OCI-LY7 (cell line): Measurements from ENCODE around the gene HRH2. TPM values are rescaled to one million over a fixed set of nuclear protein-coding genes. Genes with fewer than 3 reads are reported as not detected.

Experiments
- BruUV-seq: library from RNA; stranded (reverse); fragments of 400-500 nt; replicated peaks from 2 replicates; lab custom pipeline; 2021; lab: Mats Ljungman, UMichigan
- CTCF ChIA-PET: fragments of 300-600 bp; sonication (Branson Sonifier 250); formaldehyde crosslinking; loops from one replicate; lab custom pipeline; 2022; ENCODE audit warnings: antibody characterized with exemption; ENCODE audit not compliant: unreplicated experiment; lab: Charles Lee
- POLR2A ChIA-PET: fragments of 300-600 bp; sonication (Branson Sonifier 250); formaldehyde crosslinking; loops from one replicate; lab custom pipeline; 2022; ENCODE audit warnings: antibody characterized with exemption; lab: Charles Lee
- DNase-seq: peaks from one replicate; pipeline ENCODE4 v3.0.0-alpha.2; 2015; ENCODE audit warnings: low spot score
- H2AFZ ChIP-seq: fragments of 200-600 bp; sonication (generic), shearing (Covaris generic); 2 replicates; pipeline ENCODE4 v1.6.1; 2014; ENCODE audit warnings: mild to moderate bottlenecking, antibody characterized with exemption, low read length, moderate library complexity
- H3K27ac ChIP-seq: fragments of 200-600 bp; sonication (generic); 2 replicates; pipeline ENCODE4 v1.5.1; 2014; ENCODE audit warnings: mixed run types, low read depth, mild to moderate bottlenecking, moderate library complexity, low read length, inconsistent platforms; ENCODE audit not compliant: poor library complexity, severe bottlenecking
- H3K36me3 ChIP-seq: fragments of 200-600 bp; sonication (generic); 2 replicates; pipeline ENCODE4 v1.6.1; 2014; ENCODE audit warnings: mild to moderate bottlenecking, antibody characterized with exemption, low read length, moderate library complexity, mixed read lengths; ENCODE audit not compliant: insufficient read depth
- H3K4me1 ChIP-seq: fragments of 200-600 bp; sonication (generic); 2 replicates; pipeline ENCODE4 v1.5.1; 2014; ENCODE audit warnings: mild to moderate bottlenecking, low read length; ENCODE audit not compliant: insufficient read depth, poor library complexity, severe bottlenecking
- H3K4me2 ChIP-seq: fragments of 200-600 bp; sonication (generic); 2 replicates; pipeline ENCODE4 v1.6.1; 2014; ENCODE audit warnings: mild to moderate bottlenecking, low read length
- H3K4me3 ChIP-seq: fragments of 200-600 bp; sonication (generic); 2 replicates; pipeline ENCODE4 v1.5.1; 2014; ENCODE audit warnings: mild to moderate bottlenecking, low read depth, low read length; ENCODE audit not compliant: poor library complexity, severe bottlenecking
- H3K79me2 ChIP-seq: fragments of 200-600 bp; sonication (generic); 2 replicates; pipeline ENCODE4 v1.6.1; 2016; ENCODE audit warnings: low read depth, mild to moderate bottlenecking, low read length, moderate library complexity, mixed read lengths; ENCODE audit not compliant: insufficient read depth
- H3K9me2 ChIP-seq: fragments of 200-600 bp; sonication (generic); 2 replicates; pipeline ENCODE4 v1.6.1; 2016; ENCODE audit warnings: mild to moderate bottlenecking, low read length, mixed read lengths; ENCODE audit not compliant: insufficient read depth
- H3K9me3 ChIP-seq: fragments of 200-600 bp; sonication (generic); 2 replicates; pipeline ENCODE4 v1.6.1; 2014; ENCODE audit warnings: mild to moderate bottlenecking, mixed run types, low read length, mixed read lengths
- H4K20me1 ChIP-seq: fragments of 200-600 bp; sonication (generic); 2 replicates; pipeline ENCODE4 v1.6.1; 2014; ENCODE audit warnings: mild to moderate bottlenecking, antibody characterized with exemption, low read length, moderate library complexity, mixed read lengths; ENCODE audit not compliant: insufficient read depth
- EZH2phosphoT487 ChIP-seq: fragments of 200-600 bp; sonication (generic); IDR thresholded peaks from 2 replicates; pipeline ENCODE4 v1.6.1; 2018; ENCODE audit warnings: low read depth, borderline replicate concordance, mild to moderate bottlenecking, mixed run types, antibody characterized with exemption, low read length, moderate library complexity, mixed read lengths
- intact Hi-C: fragments of 100-400 bp; cut with micrococcal nuclease; formaldehyde crosslinking; loops from one replicate; pipeline ENCODE4 v1.10.0; 2022; ENCODE audit not compliant: unreplicated experiment
- total RNA-seq, 2 experiments: library from RNA; depleted of rRNA in 1 of 2; stranded (reverse); fragments of >200 nt in 1 of 2; shearing (Covaris generic) in 1 of 2; gene quantifications; 2 replicates each; pipeline ENCODE4 v1.2.3, GENCODE V29; 2014 to 2022
- TF ChIP-seq, protein P1 (sequence below): fragments of 200-600 bp; sonication (generic); conservative IDR thresholded peaks from 2 replicates; pipeline ENCODE4 v1.5.1; 2014; ENCODE audit warnings: mild to moderate bottlenecking, antibody characterized with exemption, low read length, moderate library complexity, mixed read lengths

HRH2 gene
- total RNA-seq, 2 experiments from 2014 or later: not detected

DNA sequence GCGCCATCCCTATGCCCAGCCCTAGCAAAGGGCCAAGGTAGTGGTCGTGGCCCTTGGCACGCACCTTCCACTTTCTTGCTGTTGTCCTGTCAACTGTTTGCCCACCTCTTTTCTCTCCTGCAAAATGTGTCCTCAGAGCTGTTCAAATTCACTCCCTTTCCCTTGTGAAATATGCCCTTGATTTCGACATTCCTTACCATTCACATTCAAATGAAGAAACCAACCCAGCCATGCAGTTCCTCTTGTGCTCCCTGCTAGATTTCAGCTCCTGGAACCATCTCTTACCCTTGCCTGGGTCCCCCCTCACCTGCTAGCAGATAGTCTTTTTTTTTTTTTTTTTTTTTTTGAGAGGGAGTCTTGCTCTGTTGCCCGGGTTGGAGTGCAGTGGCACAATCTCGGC, 19.6 kb upstream of the HRH2 start:
- no peak for DNase-seq
- Histone ChIP-seq H4K20me1 (no peaks in the 10 kb centered on the region), H3K79me2 (no peaks in the 10 kb centered on the region), H3K36me3 (no peaks in the 10 kb centered on the region), H2AFZ (no peak overlapping the region), H3K4me1 (no peaks in the 10 kb centered on the region), H3K9me3 (no peaks in the 10 kb centered on the region), H3K27ac (no peak overlapping the region), H3K4me3 (no peak overlapping the region), H3K9me2 (no peaks in the 10 kb centered on the region), H3K4me2 (no peak overlapping the region)
- intact Hi-C loops: no loop called here
- TF ChIP-seq, protein P1, sequence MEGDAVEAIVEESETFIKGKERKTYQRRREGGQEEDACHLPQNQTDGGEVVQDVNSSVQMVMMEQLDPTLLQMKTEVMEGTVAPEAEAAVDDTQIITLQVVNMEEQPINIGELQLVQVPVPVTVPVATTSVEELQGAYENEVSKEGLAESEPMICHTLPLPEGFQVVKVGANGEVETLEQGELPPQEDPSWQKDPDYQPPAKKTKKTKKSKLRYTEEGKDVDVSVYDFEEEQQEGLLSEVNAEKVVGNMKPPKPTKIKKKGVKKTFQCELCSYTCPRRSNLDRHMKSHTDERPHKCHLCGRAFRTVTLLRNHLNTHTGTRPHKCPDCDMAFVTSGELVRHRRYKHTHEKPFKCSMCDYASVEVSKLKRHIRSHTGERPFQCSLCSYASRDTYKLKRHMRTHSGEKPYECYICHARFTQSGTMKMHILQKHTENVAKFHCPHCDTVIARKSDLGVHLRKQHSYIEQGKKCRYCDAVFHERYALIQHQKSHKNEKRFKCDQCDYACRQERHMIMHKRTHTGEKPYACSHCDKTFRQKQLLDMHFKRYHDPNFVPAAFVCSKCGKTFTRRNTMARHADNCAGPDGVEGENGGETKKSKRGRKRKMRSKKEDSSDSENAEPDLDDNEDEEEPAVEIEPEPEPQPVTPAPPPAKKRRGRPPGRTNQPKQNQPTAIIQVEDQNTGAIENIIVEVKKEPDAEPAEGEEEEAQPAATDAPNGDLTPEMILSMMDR: no peak
- no peak for TF ChIP-seq EZH2phosphoT487
- ChIA-PET POLR2A (interaction anchor here (0.5 kb wide), 1 partner anchor 38 kb away, joined by 3 read pairs; no protein-coding TSS in a partner anchor), CTCF (no interaction called here)
- BruUV-seq: no TSS peak

DNA sequence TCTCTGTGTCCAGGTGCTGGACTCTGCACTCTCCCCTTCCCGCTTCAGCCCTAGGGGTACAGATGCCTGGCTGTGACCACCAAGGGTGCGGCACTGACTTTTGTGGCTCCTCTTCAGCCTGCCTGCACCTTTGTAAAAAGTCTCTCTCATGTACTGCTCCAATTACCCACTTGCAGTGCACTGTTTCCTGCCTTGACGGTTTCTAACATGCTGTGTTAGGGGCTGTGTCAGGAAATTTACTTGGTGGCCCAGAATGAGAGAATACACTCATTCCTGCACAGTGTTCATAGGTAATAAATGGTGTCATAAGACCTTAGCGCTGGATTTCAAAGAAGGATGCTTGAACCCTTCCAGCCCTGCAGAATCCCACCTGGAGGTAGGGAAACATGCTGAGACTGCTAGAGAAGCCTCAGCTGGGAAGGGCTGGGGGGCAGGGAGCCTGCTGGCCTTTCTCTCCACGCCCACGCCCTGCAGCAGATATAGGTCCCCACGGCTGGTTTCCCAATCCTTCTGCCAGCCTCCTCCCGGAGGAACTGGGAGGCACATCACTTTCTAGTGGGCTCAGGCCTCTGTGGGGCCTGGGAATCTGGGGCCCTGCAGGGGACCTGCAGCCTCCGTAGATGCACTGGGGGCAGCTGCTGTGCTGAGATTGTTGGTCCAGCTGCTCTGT, 17.6 kb upstream of the HRH2 start:
- ChIA-PET POLR2A (no interaction called here), CTCF (no interaction called here)
- intact Hi-C loops: no loop called here
- H3K4me2 ChIP-seq: no peak overlapping the region
- no peaks in the 10 kb centered on the region for H3K9me3 ChIP-seq
- no peaks in the 10 kb centered on the region for H3K79me2 ChIP-seq
- TF ChIP-seq, protein P1: no peak
- TF ChIP-seq EZH2phosphoT487: no peak
- H2AFZ ChIP-seq: no peak overlapping the region
- no peaks in the 10 kb centered on the region for H4K20me1 ChIP-seq
- BruUV-seq: no TSS peak
- no peak for DNase-seq
- no peak overlapping the region for H3K27ac ChIP-seq
- no peaks in the 10 kb centered on the region for H3K4me1 ChIP-seq
- H3K4me3 ChIP-seq: no peak overlapping the region
- no peaks in the 10 kb centered on the region for H3K9me2 ChIP-seq
- H3K36me3 ChIP-seq: no peaks in the 10 kb centered on the region

DNA sequence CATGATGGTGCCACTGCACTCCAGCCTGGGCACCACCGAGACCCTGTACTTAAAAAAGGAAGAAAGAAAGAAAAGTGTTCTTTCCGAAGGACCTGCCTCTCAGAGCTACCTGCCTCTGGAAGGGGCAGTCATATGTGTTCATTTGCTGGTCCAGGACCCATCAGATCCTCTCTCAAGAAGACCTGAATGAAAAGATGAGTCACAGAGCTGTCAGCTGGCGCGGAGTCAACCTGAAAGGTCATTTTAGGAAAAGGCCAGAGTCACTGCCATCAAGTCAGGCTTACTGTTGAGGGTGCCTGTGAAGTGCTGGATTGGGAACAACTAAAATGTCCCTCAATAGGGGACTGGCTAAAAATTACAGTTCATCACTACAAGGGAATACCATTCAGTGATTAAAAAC, 14.9 kb upstream of the HRH2 start:
- intact Hi-C loops: no loop called here
- no TSS peak for BruUV-seq
- Histone ChIP-seq H3K4me3 (no peak overlapping the region), H3K4me2 (no peak overlapping the region), H3K9me2 (no peaks in the 10 kb centered on the region), H4K20me1 (no peaks in the 10 kb centered on the region), H3K9me3 (no peaks in the 10 kb centered on the region), H3K27ac (no peak overlapping the region), H3K36me3 (no peaks in the 10 kb centered on the region), H3K79me2 (no peaks in the 10 kb centered on the region), H3K4me1 (no peaks in the 10 kb centered on the region), H2AFZ (no peak overlapping the region)
- DNase-seq: no peak
- TF ChIP-seq, protein P1: no peak
- no peak for TF ChIP-seq EZH2phosphoT487
- ChIA-PET CTCF (no interaction called here), POLR2A (no interaction called here)
